Activated naive CD4-positive, alpha-beta T cell treated with Interleukin-2 at 50 U/mL for 16 hours (primary cell): ENCODE data around the gene SLC48A1.

Source experiments
- DNase-seq: peaks from one replicate; pipeline ENCODE4 v3.0.0-alpha.2; 2020

SLC48A1 gene

DNA sequence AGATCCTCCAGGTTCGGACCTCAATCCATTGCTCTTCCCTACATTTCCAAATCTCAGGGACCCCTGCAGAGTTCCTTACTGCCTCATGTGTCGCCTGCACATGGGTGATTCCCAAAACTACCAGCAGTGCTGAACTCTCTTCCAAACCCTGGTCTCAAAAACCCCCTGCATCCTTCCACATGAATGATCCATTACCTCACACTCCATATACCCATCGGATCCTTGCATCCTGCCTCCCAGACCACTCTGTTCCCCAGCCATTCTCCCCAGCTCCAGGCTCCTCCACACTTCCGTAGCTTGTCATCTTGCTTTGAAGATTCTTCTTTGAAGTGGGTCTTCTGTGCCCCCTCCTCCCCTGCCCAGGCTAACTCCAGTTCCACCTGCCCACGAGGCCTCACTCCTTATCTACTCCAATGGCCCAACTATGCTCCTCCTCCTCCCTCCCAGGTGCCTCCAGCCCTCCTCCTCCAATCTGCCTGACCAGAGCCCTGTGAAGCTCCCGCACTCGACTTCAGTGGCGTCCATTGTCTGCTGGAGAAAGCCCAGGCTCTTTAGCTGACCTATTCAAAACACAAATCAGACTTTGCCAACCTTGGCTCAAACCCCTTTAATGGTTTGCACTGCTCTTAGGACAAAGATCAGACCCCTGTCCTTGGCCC is 28.1 kb upstream of the SLC48A1 start:
- no peak for DNase-seq

DNA sequence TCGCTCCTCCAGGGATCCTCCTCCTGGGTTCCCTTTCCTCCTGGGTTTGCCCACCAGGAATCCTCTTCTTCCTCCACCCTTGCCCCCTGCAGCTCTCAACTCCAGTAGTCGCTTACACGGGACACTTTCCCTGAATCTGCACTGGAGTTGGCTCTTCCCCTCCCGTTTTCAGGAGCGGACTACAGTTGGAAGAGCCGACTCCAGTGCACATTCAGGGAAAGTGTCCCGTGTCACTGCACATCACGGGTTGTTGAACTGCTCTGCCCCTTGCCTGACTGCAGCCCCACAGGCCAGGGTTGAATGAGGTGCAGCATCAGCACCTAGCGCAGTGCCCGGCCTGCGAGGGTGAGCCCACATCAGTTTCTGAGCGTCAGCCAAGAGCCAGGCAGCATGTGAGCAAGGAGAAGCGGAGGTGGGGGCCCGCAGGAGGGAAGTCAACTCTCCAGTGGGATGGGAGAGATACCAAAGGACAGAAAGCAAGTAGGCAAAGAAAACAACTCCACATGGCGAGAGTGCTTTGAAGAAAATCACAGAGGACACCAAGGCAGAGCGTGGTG is 27.5 kb upstream of the SLC48A1 start:
- no peak for DNase-seq

- DNase-seq: no peak
Measured at GRCh38 chr12:47746073-47746472, 27.0 kb upstream of the SLC48A1 start.

DNA sequence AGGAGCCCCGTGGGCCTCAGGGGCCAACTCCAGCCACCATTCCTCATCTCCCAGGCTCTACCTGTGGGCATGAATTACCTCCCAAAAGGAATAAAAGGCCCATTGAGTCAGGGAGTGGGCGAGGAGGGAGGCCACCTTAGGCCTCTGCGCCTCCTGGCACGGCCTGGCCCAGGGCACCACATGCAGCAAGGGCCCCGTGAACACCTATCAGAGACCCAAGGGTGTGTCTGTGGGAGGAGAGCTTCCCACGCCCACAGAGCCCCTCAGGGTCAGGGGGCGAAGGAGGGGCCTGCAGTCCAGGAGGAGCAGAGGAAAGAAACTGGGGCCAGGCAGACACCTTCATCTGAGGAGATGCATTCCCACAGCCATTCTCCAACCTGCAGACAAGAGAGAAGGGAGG is 26.5 kb upstream of the SLC48A1 start:
- no peak for DNase-seq

DNA sequence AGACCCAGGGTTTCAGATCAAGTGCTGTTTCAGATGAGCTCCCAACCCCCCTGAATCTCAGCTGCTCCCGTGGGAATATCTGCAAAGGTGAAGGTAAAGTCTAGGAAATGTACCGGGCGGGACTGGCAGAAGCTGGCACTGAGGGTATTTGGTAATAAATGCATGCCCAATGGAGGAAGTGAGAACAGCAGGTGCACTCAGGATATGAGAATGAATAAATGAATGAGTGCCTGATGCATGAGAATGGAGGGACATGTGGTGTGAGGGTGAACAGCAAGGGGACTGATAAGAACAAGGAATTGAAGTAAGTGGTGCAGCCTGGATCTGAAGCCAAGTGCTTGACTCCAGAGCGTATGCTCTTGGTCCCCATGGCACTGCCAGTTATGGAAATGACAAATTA is 25.9 kb upstream of the SLC48A1 start:
- no peak for DNase-seq

GRCh38 chr12:47747596-47748506 is 25.2 kb upstream of the SLC48A1 start:
- DNase-seq: no peak

DNA sequence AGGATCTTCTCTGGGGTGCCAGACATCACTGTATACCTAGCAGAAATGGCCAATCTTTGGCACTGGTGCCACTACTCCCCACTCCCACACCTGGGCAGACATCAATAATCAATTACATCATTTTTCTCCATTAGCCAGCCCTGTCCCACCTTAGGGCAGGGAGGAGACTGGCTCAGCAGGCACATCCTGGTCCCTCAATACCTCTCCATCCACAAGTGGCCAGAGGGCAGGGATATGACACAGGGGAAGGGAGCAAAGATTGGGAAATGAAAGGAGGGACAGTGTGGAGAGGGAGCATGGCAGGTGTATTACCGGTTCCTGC is 24.6 kb upstream of the SLC48A1 start:
- no peak for DNase-seq

- no peak for DNase-seq
Measured at GRCh38 chr12:47748899-47749298, 24.1 kb upstream of the SLC48A1 start.

DNA sequence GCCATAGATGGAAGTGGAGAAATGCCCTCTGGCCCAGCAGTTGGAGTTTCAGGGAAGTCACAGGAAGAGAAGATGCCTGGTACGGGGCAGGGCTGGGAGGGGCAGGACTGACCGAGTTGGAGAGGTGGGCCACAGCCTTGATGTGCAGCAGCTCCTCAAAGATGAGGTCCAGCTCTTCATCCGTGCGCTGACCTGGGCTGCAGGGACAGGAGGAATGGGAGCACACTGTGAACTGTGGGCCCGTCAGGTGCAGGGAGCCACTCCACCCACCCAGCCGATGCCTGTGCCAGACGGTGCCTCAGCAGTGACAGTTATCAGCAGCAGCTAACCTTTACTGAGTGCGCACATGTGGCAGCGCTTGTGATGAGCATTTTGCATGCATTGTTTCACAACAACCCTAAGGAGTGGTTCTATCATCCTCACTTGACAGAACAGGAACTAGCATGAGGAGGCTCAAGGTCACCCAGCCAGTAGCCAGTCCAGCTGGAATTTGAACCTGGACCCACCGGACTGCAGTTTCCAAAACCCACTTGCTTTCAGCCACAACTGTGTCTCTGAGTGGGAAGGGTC is 22.7 kb upstream of the SLC48A1 start:
- DNase-seq: no peak

DNA sequence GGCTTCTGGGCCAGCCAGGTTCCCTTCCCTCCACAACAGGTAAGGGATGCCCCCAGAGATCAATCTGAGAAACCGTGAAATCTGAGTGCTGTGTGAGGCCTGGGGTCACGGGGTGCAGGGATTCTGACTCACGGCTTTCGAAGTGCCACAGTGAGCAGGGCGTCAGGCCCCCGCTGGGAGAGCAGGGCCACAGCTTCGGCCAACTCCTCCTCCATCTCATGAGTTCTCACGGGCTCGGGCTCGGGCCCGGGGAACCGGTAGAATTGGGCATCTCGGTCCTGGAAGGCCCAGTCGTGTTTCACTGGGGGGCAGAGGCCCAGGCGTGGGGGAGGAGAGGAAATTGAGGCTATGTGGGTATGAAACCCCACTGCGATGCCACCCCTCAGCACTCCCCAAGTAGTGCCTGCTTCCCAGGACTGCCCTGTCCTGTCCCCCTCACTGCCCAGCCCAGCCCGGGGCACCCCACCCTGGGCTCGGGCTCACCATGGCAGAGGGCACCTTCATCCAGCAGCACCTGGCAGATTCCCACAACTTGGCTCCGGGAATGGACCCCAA is 22.0 kb upstream of the SLC48A1 start:
- DNase-seq: no peak

DNA sequence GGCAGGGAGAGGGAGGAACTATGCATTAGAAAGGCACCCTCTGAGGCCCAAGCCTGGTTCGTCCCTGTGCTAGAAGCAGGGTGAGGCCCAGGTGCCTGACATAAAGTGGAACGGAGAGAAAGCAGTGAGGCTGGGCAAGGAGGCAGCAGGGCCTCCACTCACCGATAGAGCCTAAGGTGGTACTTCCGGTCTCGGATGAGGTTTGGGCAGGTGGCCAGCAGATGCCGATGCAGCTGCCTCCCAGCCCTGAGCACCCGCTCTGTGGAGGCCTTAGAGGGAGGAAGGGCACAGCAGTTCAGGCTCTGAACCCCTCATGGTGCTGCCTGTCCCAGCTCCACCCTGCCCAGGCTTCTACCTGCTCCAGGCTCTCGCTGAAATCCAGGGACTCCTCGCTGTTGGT is 21.5 kb upstream of the SLC48A1 start:
- DNase-seq: no peak

- DNase-seq: no peak
Measured at GRCh38 chr12:47752121-47752520, 20.9 kb upstream of the SLC48A1 start.

GRCh38 chr12:47752552-47752951 is 20.5 kb upstream of the SLC48A1 start:
- DNase-seq: no peak

DNA sequence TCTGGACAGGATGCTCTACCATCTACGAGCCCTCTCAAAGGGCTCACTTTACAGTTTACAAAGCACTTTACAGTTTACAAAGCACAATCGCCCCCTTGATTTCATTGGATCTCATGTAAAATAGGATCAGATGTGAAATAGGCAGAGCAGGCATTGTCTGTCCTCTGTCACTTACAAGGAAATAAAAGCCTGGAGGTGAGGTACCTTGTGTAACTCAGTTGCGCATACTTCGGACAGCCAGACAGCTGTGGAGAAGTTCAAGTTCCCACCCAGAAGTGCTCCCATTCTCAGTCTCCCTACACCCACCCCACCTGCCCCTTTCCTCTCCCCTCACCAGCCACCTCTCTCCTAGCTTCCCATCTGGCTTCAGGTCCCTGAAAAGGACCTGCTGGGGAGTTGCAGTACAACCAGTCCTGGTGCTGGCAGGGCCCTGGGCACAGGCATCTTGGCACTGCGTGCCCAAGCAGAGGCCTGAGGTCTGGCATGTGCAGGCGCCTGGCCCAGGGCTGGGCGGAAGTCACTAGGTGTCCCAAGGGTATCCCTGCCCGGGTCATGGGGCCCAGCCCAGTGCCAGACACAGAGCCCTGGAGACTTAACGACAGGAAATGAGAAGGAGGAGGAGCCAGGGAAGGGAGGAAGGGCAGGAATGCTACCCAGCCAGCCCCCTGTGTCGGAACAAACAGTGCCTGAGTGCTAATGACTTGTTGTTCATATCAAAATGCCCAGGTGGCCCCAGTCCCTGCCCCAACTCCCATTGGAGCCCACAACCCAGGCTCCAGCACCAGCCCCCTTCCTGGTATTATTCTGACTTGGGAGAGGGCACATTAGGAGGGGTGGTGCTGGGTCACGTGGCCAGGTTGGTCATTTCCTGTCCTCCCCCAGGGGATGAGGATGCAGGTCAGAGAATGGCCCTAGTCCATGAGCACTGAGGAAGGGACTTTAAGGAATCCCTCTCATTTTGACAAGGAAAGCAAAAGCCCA is 19.7 kb upstream of the SLC48A1 start:
- no peak for DNase-seq

DNA sequence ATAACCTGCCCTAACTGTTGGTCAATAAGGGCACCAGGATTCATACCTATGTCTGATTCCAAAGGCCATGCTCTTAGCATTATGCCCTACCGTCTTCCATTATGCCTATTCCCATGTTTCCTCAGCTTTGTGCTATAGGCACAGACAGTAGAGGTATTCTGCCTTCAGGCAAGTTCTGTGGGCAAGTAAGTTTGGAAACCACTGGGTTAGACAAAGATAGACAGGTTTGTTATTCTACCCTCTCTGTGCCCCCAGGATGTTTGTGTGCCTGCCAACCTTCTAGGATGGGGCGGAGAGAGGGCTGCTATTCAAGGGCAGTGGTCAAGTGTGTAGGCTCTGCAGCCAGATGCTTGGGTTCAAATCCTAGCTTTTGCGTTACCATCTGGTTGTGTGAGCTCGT is 18.9 kb upstream of the SLC48A1 start:
- DNase-seq: no peak

DNA sequence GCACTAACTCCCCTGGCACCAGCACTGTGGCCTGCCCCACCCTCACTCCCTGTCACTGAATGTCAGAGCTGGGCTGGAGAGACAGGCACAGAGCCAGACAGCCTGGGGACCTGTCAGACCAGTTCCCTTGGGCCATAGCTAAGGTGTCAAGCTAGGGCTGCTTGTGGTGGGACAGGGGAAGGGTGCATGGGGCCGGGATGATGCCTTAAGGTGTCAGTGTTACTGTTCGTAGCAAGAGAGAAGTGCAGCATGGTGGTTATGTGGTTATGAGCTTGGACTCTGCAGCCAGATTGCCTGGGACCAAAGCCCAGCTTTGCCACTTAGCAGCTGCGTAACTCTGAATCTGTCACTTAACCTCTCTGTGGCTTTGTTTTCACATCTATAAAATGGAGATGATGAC is 18.2 kb upstream of the SLC48A1 start:
- no peak for DNase-seq

GRCh38 chr12:47755655-47756562 is 17.1 kb upstream of the SLC48A1 start:
- peak; percentile 62 for DNase-seq

DNA sequence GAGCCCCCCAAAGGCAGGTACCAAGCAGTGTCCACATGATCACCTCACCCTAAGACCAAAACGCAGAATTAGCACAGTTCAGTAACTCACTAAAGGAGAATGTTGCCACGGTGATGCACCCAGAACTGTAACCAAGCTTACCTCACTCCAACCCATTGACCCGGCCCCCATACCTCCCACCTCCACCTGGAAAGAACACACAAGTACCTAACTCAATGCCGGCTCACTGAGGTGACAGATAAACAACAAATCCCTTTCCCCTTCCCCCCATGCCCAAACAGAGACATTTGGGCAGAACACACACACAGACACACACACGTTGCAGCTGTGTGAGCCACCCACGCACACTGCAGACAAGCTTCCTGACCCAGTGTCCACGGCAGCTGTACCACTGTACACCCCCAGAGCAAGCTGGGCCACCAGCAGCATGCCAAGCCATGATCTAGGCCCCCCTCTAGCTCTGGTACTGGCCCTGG is 15.6 kb upstream of the SLC48A1 start:
- DNase-seq: no peak

DNA sequence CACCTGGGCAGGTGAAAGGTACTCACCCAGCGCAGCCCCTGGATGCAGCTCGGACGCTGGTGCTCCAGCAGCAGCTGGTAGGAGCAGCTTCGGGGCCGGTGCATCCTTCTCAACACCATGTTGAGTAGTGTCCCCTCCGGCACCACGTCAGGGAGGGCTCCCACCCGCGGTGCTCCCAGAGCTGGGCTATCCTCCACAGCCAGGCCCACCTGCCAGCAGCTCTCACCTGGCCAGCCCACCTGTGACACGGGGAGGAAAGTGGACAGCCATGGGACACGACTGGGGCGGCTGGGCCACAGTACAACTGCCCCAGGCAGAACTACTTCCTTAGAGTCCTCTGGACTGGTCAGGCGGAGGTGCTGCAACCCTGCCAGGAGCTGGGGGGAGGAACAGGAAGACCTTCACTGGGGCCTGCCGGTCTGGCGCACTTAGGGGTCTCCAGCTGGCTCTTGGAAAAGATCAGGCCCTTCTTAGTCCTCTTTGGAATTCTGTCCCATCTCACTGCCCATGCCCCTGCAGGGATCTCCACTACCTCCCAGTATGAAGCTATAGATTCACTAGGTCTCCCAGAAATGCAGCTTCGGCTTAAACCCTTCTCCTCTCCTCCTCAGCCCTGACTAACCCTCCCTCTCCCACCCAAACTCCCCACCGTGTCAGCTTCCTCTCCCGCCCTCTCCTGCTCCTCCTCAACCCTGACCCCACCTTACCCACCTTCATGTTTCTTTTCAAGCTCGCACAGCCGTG is 15.0 kb upstream of the SLC48A1 start:
- no peak for DNase-seq

DNA sequence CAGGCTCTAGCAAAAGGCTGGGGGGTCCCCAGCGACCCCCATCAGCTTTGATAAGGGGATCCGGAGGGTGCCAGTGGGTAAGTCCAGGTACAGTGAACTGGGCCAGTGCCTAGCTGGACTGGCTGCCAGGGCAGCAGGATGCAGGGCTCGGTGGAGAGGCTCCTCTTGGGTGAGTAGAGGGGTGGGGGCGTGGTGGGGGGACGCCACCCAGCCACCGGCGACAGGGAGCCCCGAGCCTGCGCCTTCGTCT is 14.5 kb upstream of the SLC48A1 start:
- DNase-seq: no peak
